K562 (cell line): ENCODE data around the gene COL11A2. TPM values are rescaled to one million over a fixed set of nuclear protein-coding genes. Genes with fewer than 3 reads are reported as not detected.

Experiments
- ETS2 ChIP-seq: IDR thresholded peaks from 2 replicates; pipeline ENCODE4 v1.6.1; 2016; ENCODE audit warnings: borderline replicate concordance, missing genetic modification characterization, mild to moderate bottlenecking, moderate library complexity, missing compliant biosample characterization; ENCODE audit not compliant: poor library complexity, severe bottlenecking
- EWSR1 ChIP-seq: fragments of 450-650 bp; IDR thresholded peaks from 2 replicates; pipeline ENCODE4 v1.6.1; 2018; ENCODE audit warnings: borderline replicate concordance, mild to moderate bottlenecking, low read depth, moderate library complexity; ENCODE audit not compliant: partially characterized antibody
- MXI1 ChIP-seq: IDR thresholded peaks from 2 replicates; pipeline ENCODE4 v1.6.1; 2011; ENCODE audit warnings: low read depth, mild to moderate bottlenecking, improper control_type of control experiment, low read length
- NFRKB ChIP-seq: fragments of 450-650 bp; IDR thresholded peaks from 2 replicates; pipeline ENCODE4 v1.6.1; 2016; ENCODE audit warnings: low read depth
- PCBP2 ChIP-seq: fragments of 200-400 bp; formaldehyde crosslinking; IDR thresholded peaks from 2 replicates; pipeline ENCODE4 v1.6.1; 2018; ENCODE audit warnings: low read length, low read depth, mild to moderate bottlenecking, moderate library complexity; ENCODE audit not compliant: poor library complexity, severe bottlenecking
- POLR2AphosphoS2 ChIP-seq: IDR thresholded peaks from 2 replicates; pipeline ENCODE4 v1.6.1; 2012; ENCODE audit warnings: low read length, improper control_type of control experiment
- RFX7 ChIP-seq: fragments of 250-450 bp; sonication (Bioruptor Pico); IDR thresholded peaks from 2 replicates; pipeline ENCODE4 v1.5.1; 2021; ENCODE audit warnings: mild to moderate bottlenecking
- TAL1 ChIP-seq: fragments of 450-650 bp; IDR thresholded peaks from 2 replicates; pipeline ENCODE4 v1.6.1; 2016; ENCODE audit warnings: mild to moderate bottlenecking
- ZFP1 ChIP-seq: fragments of 450-650 bp; formaldehyde crosslinking; IDR thresholded peaks from 2 replicates; pipeline ENCODE4 v1.4.0; 2020; ENCODE audit warnings: mild to moderate bottlenecking, mixed read lengths
- ZHX1 ChIP-seq: fragments of 150-350 bp; conservative IDR thresholded peaks from 2 replicates; pipeline ENCODE4 v1.6.1; 2014; ENCODE audit warnings: low read length
- ZKSCAN8 ChIP-seq: fragments of 200-800 bp; sonication (Bioruptor generic); IDR thresholded peaks from 2 replicates; pipeline ENCODE4 v1.6.1; 2016; ENCODE audit warnings: missing genetic modification characterization, missing compliant biosample characterization
- ZNF253 ChIP-seq: fragments of 250-450 bp; sonication (Bioruptor Pico); conservative IDR thresholded peaks from 2 replicates; pipeline ENCODE4 v1.6.1; 2021; ENCODE audit warnings: mild to moderate bottlenecking
- ZNF436 ChIP-seq: fragments of 250-450, 450-650 bp; sonication (Bioruptor Pico); formaldehyde crosslinking; IDR thresholded peaks from 2 replicates; pipeline ENCODE4 v1.7.0; 2020; ENCODE audit warnings: mild to moderate bottlenecking
- polyA plus RNA-seq, 8 experiments: library from polyadenylated mRNA; depleted of rRNA in 4 of 8; stranded (reverse) in 5 of 8; unstranded in 3 of 8; fragments of >200 nt; fragmentation: Nextera tagmentation in 2 of 8; fragmentation: Illumina TruSeq in 1 of 8; extraction: Ambion mirVana in 2 of 8; extraction: Trizol in 1 of 8; gene quantifications; 2 replicates each; pipeline versions ENCODE4 v1.2.1 to v1.2.3, GENCODE V29; 2011 to 2014; ENCODE audit warnings: inconsistent platforms in 1 of 8, missing spikeins in 1 of 8
- total RNA-seq, 7 experiments: library from RNA; depleted of rRNA in 6 of 7; stranded (reverse); fragments of >200 nt in 6 of 7; fragmentation: Illumina TruSeq in 2 of 7; extraction: Trizol in 2 of 7; gene quantifications; 2 replicates each; pipeline versions ENCODE4 v1.2.1 to v1.2.3, GENCODE V29; 2011 to 2021; ENCODE audit warnings: low replicate concordance in 1 of 7
- TF ChIP-seq, protein P1 (sequence below): fragments of 450-650 bp; IDR thresholded peaks from 2 replicates; pipeline ENCODE4 v1.6.1; 2018; ENCODE audit not compliant: partially characterized antibody
- TF ChIP-seq, protein P2 (sequence below): fragments of 450-650 bp; formaldehyde crosslinking; IDR thresholded peaks from 2 replicates; pipeline ENCODE4 v1.4.0; 2020; ENCODE audit warnings: mild to moderate bottlenecking, moderate library complexity
- TF ChIP-seq, protein P3 (sequence below): fragments of 200-800 bp; sonication (Bioruptor generic); IDR thresholded peaks from 2 replicates; pipeline ENCODE4 v1.6.1; 2017; ENCODE audit warnings: missing genetic modification characterization, missing compliant biosample characterization

The COL11A2 gene
- total and polyA plus RNA-seq, 9 of the 15 experiments (the other 6 are each of a cell fraction or from before 2014, with no cell fraction given), result 0.04 to 0.35 (median 0.09) TPM; not detected in 1

- TF ChIP-seq, protein P1, sequence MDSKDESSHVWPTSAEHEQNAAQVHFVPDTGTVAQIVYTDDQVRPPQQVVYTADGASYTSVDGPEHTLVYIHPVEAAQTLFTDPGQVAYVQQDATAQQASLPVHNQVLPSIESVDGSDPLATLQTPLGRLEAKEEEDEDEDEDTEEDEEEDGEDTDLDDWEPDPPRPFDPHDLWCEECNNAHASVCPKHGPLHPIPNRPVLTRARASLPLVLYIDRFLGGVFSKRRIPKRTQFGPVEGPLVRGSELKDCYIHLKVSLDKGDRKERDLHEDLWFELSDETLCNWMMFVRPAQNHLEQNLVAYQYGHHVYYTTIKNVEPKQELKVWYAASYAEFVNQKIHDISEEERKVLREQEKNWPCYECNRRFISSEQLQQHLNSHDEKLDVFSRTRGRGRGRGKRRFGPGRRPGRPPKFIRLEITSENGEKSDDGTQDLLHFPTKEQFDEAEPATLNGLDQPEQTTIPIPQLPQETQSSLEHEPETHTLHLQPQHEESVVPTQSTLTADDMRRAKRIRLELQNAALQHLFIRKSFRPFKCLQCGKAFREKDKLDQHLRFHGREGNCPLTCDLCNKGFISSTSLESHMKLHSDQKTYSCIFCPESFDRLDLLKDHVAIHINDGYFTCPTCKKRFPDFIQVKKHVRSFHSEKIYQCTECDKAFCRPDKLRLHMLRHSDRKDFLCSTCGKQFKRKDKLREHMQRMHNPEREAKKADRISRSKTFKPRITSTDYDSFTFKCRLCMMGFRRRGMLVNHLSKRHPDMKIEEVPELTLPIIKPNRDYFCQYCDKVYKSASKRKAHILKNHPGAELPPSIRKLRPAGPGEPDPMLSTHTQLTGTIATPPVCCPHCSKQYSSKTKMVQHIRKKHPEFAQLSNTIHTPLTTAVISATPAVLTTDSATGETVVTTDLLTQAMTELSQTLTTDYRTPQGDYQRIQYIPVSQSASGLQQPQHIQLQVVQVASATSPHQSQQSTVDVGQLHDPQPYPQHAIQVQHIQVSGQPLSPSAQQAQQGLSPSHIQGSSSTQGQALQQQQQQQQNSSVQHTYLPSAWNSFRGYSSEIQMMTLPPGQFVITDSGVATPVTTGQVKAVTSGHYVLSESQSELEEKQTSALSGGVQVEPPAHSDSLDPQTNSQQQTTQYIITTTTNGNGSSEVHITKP, result no peak
- TF ChIP-seq PCBP2 (no peak), ETS2 (no peak), POLR2AphosphoS2 (peak; percentile 99), ZHX1 (peak; percentile 66; the same call in 1 of the 2 replicates), ZFP1 (CRISPR knock-in tag) (no peak), NFRKB (0 out of 2 replicates have a peak, but pooled peaks have one; percentile 41), EWSR1 (no peak), ZNF253 (CRISPR knock-in tag) (peak; percentile 72; the same call in 1 of the 2 replicates), TAL1 (no peak), MXI1 (peak; percentile 52; the same call in 1 of the 2 replicates), ZNF436 (CRISPR knock-in tag) (no peak), RFX7 (peak; percentile 77; the same call in 1 of the 2 replicates), ZKSCAN8 (CRISPR knock-in tag) (no peak)
- TF ChIP-seq, protein P2, sequence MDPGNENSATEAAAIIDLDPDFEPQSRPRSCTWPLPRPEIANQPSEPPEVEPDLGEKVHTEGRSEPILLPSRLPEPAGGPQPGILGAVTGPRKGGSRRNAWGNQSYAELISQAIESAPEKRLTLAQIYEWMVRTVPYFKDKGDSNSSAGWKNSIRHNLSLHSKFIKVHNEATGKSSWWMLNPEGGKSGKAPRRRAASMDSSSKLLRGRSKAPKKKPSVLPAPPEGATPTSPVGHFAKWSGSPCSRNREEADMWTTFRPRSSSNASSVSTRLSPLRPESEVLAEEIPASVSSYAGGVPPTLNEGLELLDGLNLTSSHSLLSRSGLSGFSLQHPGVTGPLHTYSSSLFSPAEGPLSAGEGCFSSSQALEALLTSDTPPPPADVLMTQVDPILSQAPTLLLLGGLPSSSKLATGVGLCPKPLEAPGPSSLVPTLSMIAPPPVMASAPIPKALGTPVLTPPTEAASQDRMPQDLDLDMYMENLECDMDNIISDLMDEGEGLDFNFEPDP (CRISPR knock-in tag), result peak; percentile 72; the same call in 1 of the 2 replicates
- TF ChIP-seq, protein P3, sequence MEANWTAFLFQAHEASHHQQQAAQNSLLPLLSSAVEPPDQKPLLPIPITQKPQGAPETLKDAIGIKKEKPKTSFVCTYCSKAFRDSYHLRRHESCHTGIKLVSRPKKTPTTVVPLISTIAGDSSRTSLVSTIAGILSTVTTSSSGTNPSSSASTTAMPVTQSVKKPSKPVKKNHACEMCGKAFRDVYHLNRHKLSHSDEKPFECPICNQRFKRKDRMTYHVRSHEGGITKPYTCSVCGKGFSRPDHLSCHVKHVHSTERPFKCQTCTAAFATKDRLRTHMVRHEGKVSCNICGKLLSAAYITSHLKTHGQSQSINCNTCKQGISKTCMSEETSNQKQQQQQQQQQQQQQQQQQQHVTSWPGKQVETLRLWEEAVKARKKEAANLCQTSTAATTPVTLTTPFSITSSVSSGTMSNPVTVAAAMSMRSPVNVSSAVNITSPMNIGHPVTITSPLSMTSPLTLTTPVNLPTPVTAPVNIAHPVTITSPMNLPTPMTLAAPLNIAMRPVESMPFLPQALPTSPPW (CRISPR knock-in tag), result peak; percentile 34; the same call in 1 of the 2 replicates
These were observed 12.3 kb upstream of the COL11A2 start, which contains the start of gene HSD17B8 (continued) for GRCh38 chr6:33204415-33205190.
